T1000 (cell line): Measurements from ENCODE around the gene SHANK1.
A peak's percentile ranks its signal among the peaks of the same experiment; 100 is the strongest.

ENCODE experiments used
- DNase-seq: peaks from one replicate; lab custom pipeline; 2025; ENCODE audit warnings: mixed read lengths; lab: John Stamatoyannopoulos, UW

SHANK1 gene

DNA sequence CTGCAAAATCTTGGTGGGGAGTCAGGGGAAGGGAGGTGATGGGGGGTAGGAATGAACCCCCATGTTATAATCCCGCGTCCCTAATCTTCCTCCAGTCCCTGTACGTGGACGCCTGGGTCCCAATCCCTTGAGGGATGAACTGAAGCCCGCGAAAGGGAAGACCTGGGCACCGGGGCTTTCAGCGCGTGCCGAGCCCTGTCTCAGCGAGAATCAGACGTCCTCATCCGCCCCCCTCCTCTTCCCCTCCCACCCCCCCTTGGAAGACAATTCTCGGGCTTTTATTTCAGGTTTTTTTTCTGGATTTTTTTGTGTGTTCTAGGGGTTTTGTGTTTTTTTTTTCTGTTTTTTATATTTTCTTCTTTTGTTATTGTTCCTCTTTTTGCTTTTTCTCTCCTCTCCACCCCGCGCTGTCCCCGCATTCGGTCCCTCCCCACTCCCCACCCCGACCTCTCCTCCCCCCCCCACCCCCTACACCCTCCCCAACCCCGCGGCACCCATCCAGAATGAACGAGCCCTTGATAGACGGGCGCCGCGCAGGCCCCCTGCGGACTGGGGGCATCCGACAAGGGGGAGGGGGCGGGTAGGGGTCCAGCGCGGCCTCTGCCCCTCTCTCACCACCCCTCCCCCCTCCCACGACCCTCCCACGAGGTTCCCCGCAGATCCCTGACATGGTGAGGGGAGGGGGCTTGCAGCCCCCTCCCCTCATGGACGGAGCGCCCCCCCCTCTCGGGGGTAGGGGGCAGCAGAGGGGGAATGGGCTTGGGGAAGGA is 60.1 kb downstream of the SHANK1 start:
- no peak for DNase-seq

DNA sequence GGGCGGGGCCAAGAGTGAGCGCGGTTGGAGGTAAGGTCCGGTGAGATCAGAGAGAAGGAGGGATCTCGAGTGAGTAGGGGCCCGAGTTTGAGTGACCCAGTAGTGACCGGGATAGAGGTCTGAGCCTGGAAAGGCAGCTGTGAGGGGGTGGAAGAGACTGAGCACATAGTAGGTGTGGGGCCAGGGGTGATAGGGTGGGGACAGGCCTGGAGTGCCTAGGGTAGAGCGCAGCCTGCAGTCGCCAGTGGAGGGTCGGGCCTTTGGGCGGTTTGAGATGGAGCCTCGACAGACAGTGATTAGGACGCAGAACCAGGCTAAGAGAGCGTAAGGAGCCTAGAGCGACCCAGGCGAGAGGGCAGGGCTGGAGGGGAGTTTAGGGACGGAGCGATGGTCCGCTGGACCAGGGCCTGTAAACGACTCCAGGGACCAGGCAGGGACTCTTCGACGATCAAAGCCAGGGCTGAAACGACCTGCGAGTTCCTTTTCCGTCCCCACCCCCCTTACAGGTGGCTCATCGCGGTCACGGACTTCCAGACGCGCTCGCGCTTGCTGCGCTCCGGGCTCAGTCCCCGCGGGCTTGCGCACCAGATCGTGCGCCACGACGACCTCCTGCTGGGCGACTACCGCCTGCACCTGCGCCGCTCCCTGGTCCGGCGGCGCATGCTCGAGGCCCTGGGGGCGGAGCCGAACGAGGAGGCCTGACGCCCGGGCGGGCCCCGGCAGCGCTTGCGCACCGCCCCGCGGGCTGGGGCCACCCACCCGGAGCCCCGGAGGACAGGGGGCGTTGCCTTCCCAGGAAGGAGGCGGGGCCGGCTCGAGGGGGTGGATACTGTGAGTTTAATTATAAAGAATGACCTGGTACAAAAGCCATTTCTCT is 60.9 kb downstream of the SHANK1 start:
- no peak for DNase-seq

DNA sequence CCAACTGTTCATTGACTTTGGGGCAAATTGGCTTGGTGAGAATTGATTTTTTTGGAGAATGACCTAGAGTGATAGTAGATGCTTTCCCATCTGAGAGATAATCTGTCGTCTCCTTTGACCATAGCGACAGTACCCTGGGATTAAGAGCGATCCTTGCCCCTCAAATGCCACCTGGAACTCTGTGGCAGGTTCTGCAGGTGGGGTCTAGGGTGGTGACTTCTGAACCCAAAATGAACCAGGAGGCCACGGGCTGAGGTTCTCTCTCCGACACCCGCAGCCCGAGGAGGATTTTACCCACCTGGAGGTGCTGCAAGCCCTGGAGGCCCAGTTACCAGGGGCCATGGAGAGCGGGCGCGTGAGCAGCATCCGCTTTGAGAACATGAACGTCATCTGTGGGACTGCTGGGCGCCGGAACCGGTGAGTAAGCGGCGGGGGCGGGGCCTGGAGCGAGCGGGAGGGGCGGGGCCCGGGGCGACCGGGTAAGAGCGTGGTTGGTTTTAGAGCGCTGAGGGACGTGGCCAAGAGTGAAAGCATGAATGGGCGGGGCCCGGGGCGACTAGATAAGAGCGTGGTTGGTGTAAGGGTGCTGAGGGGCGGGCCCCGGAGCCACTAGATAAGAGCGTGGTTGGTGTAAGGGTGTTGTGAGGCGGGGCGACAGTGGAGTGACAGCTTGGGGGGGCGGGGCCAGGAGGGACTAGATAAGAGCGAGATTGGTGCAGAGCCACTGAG is 61.7 kb downstream of the SHANK1 start:
- peak; percentile 11 for DNase-seq

DNA sequence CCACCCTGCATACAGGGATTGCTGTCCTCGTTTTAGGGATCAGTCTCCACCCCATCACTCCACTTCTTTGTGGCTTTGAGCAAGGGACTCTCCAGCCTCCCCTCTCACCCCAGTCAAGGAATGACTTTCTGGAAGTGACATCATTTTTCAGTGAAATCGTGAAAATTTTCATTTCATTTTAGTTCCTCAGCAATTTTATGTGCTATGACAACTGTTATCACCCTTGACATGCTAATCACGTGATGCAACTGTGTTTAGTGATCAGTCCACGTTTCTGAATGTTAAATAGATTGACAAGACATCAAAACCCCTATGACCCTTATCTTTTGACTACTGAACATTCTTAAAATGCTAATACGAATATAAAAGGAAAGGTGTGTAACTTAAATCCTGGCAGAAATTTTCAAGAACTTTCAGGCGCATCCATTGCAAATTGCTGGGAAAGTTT is 62.4 kb downstream of the SHANK1 start:
- no peak for DNase-seq

DNA sequence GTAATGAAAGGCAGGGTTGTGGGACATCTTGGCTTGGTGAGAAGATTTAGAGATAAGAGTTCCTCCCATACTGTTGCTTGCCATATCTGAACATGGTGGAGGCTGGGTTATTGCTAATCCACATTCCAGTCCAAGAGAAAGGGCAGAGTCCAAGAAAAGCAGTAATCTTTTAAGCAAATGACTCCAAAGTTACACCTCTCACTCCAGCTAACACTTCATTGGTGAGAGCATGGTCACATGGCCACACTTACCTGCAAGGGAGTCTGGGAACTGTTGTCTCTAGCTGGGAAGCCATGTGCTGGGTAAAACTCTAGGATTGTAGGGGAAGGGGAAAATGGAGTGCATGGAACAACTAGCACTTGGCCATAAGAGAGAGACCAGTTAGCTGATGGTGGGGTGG is 64.7 kb downstream of the SHANK1 start:
- DNase-seq: no peak

DNA sequence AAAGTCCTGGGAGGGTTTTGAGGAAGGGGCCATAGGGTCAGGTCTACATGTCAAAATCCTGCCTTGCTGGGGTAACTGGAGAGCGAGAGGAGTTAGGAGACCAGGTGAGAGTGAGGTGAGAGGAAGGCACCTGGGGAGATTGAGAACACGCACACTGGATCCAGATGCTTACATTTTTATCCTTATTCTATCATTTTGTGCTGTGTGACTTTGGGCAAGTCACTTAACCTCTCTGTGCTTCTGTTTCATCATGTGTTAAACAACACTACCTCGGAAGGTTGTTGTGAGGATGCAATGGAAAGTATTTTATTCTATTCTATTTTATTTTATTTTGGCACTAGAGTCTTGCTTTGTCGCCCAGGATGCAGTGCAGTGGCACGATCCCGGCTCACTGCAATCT is 66.9 kb downstream of the SHANK1 start:
- DNase-seq: no peak

DNA sequence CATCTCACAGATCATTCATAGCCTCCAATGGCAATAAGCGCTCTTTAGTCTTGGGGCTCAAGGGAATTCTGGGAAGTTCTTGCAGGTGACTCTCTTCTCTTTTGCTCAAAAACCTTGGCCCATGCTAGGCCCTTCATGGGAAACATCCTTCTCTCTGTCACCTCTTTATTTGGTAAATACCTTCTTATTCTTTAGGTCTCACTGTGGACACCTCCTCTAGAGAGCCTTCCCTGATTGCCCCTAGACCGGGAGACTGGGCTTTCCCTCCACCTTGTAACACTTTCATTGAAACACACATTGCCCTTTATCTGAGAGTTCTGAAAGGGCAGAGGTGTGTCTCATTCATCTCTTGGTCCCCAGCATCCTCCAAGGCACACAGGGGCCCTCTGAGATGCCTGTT is 68.4 kb downstream of the SHANK1 start:
- DNase-seq: no peak

DNA sequence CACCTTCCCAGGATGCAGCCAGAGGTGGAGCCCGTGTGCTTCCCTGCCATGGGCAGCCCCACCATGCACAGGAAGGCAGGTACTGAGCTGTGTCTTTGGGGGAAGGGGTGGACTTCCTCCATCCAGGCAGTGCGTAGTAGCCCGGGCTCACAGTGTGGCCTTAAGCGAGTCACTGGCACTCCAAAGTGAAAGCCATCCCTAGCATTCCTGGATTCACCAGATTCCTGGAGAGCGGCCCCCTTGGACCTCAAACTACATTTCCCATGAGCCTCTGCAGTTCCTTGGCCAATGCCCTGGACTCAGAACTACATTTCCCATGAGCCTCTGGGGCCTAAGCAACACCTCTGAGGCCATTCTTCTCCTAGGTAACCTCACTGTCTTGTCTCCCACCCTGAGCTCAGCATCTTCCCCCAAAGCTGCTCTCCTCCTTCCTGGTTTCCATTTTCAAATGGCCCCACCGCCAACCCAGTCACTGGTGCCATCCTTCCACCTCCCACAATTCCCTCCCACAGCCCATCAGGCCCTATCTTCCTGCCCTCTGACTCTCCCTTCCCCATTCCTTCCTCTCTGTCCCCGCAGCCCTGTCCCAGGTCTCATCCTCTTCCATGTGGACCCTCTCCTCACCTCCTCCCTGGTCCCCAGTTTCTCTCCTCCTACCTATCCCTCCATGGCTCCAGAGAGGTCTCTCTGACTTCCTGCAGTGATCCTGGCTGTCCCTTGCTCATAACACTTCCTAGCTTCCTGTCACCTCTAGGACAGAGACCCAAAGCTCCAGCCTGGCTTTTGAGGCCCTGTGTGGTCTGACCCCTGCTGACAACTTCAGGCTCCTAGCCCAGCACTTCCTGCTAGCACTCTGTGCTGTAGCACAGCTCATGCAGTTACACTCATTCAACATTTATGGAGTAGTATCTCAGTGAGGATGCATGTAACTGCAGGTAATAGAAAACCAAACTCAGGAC is 69.9 kb downstream of the SHANK1 start, which contains the start of gene C19orf81:
Gene C19orf81, plus strand, starts transcription at position 13 of the 959 bp plus-strand sequence. Its CDS starts 0 bp downstream, at position 13.
- no peak for DNase-seq

DNA sequence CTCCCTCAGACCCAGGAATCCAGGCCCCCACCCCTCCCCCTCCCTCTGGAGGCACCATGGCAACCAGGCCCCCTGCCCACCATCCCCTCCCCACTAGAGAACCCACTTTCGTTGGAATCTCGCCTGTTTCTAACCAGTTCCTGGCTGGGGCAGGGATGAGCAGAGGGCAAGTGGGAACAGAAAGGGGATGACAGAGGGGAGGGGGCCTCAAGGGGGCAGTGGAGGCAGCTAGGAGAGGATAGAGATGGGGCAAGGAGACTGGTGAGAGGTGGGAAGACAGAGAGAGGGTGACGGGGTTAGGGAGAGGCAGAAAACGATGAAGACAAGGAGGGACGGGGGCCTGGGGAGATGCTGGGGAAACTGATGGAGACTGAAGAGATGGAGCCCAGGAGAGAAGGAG is 70.9 kb downstream of the SHANK1 start:
- no peak for DNase-seq

DNA sequence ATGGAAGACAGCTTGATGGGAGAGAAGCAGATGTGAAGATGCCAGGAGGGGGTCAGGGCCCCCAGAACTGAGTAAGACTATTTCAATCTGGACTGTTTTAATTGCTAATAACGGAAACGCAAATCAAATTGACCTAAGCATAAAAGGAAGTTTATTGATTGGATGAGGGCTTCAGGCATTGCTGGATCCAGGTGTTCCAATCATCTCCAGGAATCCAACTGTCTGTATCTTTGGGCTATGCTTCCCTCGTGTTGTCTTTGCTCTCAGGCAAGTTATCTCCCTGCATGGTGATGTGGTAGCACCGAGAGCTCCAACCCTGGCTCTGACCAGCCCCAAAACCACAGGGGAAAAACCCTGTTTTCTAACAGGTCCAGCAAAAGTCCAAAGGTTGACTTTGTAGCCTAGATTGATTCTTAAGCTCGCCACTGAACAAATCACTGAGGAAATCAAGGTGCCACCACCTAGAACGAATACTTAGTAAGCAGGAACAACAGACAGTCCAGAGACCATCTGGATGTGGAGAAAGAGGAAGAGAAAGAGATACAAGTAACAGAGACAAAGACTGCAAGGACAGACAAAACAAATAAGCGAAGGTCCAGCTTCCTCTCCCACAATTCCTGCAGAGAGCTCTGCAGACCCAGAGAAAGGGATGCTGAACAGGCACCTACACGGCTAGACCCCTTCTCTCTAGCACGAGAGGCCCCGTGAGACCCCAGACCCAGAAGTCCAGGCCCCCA is 71.6 kb downstream of the SHANK1 start:
- no peak for DNase-seq

DNA sequence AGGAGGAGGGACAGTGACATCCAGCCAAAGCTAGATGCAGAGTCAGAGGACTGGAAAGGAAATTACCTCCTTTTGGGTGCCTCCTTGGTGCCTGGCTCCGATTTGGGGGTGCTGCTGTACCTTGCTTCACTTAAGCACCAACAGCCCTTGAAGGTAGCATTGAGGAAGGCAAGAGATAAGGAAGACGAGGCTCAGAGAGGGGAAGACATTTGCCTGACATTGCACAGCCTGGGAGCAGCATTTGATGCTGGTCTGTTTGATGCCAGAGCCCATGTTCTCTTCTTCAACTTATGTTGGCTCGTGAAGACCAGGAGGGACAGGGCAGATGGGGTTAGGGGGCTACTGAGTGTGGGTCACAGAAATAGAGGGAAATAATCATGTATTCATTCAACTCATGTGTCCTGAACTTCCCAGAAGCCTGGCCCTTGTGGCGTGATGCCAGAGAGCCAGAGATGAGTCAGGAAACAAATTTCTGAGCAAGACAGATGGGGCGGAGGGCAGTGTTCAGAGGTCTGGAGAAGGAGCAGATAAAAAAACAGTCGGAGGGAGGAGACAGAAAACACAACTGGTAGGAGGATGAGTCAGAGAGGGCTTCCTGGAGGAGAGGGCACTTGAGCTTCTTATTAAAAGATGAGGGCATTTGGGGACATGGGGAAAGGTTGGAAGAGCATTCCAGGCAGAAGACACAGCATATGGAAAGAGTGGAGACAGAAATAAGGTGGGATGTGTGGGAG is 73.4 kb downstream of the SHANK1 start:
- no peak for DNase-seq

DNA sequence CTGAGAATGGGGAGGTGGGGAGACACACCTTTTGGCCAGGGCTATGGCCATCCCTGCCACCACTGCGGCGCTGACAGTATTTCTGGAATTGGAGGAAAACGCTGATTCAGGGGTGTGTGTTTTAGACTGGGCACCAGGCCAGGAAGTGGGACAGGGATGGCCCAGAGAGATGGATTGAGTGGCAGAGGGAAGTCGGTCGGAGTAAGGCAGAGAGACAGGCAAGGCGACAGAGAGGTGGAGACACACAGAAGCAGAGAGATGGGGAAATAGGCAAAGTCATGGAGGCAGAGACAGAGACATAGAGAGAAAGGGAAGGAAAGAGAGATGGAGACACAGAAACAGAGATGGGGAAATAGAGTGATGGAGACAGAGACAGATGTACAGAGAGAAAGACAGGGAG is 74.5 kb downstream of the SHANK1 start:
- no peak for DNase-seq

DNA sequence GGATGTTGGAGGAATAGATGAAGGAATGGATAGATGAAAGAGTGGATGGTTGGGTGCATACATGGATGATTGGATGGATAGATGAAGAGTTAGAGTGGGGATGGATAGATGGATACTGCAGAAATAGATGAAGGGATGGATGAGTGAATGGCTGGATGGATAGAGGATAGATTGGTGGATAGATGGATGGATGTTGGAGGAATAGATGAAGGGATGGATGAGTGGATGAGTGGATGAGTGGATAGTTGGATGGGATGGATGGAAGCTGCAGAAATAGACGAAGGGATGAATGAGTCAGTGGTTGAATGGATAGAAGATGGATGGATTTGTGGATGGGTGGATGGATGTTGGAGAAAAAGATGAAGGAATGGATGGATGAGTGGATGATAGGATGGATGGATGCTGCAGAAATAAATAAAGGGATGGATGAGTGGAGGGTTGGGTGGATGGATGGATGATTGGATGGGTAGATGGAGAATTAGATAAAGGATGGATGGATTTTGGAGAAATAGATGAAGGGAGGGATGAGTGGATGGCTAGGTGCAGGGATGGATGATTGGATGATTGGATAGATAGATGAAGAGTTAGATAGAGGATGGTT is 75.2 kb downstream of the SHANK1 start:
- DNase-seq: no peak

DNA sequence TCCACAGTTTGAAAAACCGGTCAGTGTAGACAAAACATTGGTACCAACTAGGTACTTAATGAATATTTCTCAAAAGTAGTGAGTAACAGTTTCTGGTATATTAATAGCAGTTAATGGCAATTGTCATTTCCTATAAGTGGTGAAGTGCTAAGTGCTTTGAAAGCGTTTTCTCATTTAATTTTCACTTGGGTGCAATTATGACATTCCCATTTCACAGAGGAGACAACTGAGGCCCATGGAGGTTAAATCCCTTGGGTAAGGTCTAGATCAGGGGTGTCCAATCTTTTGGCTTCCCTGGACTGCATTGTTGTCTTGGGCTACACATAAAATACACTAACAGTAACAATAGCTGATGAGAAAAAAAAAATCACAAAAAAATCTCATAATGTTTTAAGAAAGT is 79.2 kb downstream of the SHANK1 start:
- DNase-seq: no peak

DNA sequence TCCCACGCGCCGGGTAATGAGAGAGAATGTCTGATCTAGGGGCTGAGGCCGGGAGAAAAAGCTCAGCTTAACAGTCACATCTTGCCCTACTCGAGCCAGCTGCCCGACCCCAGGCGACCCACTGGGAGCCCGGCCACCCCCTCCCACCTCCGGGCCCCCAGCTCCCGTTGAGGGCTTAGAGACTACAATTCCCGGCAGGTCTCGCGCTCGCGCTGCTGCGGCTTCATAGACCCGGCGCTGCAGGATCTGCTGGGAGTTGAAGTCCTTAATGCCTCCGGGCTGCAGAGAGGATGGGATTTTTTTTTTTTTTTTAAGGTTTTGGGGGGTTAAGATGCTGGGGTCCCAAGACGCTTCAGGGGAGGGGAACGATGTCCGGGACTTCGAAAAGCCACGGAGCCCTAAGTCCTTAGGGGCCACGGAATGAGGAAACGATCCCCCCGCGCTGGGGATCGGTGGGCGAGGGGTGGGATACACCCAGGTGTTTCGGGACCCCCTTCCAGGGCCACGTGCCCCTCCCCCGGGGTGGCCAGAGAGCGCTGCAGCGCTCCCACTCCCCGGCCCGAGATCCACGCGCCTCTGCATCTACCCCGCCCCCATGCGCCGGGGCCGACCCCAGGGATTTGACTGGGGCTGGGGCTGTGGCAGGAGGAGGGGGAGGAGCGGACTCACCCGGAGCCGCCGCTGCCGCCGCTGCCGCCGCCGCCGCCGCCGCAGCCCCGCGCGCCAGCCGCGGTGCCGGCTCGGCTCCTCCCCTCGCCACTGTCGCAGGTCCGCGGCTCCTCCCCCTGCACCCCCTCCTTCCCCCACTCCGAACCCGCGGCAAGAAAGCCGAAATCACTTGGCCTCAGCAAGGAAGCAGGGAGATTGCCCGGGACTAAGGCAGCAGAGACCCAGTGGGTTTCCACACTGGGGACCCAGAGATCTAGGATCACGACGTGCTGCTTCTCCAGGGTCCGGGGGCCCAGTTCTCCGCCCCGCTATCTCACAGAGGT is 80.2 kb downstream of the SHANK1 start, which contains the start of gene SYT3:
Gene SYT3, minus strand, starts transcription at position 761 of the 992 bp plus-strand sequence. CDS start 2,470 bp downstream, outside the sequence.
- no peak for DNase-seq

DNA sequence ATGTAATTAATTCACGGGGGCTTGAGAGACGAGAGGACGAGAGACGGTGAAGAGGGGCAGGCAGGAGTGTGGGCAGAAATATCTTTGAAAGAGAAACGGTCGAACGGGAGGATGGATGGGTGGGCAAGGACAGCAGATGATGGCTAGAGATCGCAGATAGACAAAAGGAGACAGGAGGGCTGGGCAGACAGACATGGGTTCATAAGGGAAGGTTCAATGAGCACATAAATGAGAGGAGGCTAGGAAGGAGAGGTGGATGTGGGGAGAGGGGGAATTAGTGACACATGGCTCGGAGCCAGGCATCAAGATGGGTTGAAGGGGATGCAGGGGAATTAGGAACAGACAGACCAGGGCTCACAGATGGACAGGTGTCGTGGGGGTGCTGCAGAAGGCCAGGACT is 81.0 kb downstream of the SHANK1 start:
- DNase-seq: no peak

DNA sequence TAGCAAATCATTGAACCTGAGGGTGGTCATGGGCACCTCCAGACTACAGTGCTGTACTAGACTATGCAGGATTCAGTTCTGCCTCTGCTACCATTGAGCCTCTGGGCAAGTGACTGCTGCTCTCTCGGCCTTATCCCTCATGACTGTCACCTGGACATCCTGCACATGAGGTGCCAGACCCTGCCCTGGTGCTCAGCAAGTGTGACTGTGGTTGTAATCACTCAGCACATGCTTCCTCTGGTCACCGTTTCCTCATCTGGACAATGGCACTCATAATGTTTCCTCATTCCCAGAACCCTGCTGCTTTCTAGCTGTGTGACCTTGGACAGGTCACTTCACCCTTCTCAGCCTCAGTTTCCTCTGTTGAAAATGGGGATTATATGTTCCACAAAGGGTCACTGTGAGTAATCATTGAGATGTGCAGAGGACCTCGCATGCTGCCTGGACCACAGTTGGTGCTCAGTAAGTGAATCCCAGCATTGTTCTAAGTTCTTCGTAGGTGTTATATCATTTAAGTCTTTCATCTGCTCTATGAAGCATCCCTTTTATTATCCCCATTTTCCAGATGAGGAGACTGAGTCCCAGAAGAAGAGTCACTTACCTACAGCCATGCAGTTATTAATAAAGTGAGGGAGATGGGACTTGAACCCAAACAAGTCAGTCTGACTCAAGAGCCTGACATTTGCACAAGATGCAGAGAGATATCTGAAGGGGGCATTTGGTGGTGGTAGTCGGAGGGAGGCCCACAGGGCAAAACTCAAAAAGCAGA is 83.1 kb downstream of the SHANK1 start:
- DNase-seq: no peak
